ENCODE data around the gene TRO.

GRCh38 chrX:54933150-54933826 is 12.7 kb downstream of the TRO start:
- TF ChIP-seq CTCF (conservative IDR thresholded peaks at IDR 0.05; ENCODE audit: low read depth, low read length) (no peak), EZH2 (IDR thresholded peaks at IDR 0.05; ENCODE audit: borderline replicate concordance, low read depth, low read length, poor library complexity, severe bottlenecking) (no peak)
